IMR-90 (cell line): ENCODE results near the gene CGB7. TPM values are rescaled to one million over a fixed set of nuclear protein-coding genes. Genes with fewer than 3 reads are reported as not detected.

Source experiments
- ATAC-seq: fragments of 200-7000 bp; cut with Tn5 transposase; 2 replicates; pipeline ENCODE4 v1.9.1; 2020; ENCODE audit warnings: low read depth, mild to moderate bottlenecking, moderate library complexity
- BruUV-seq: library from RNA; stranded (reverse); fragments of 400-500 nt; replicated peaks from 2 replicates; lab custom pipeline; 2021; lab: Mats Ljungman, UMichigan
- CTCF ChIA-PET: fragments of 300-600 bp; formaldehyde crosslinking; extraction: SDS; loops from one replicate; lab custom pipeline; 2021; ENCODE audit warnings: antibody characterized with exemption; lab: Yijun Ruan, JAX
- POLR2A ChIA-PET: fragments of 300-600 bp; sonication (Branson Sonifier 250); formaldehyde crosslinking; loops from one replicate; lab custom pipeline; 2022; ENCODE audit warnings: antibody characterized with exemption; ENCODE audit not compliant: unreplicated experiment; lab: Charles Lee
- DNase-seq: peaks from one replicate; pipeline ENCODE4 v3.0.0; 2013
- H2AFZ ChIP-seq: replicated peaks from 2 replicates; pipeline ENCODE3; 2013; ENCODE audit warnings: low read length, mild to moderate bottlenecking; ENCODE audit not compliant: poor library complexity
- H2AK5ac ChIP-seq: 2 replicates; pipeline ENCODE4 v1.6.1; 2013; ENCODE audit warnings: low read depth, low read length, inconsistent platforms
- H2AK9ac ChIP-seq: replicated peaks from 2 replicates; pipeline ENCODE3; 2013; ENCODE audit warnings: mild to moderate bottlenecking, low read depth, low read length, moderate library complexity; ENCODE audit not compliant: poor library complexity
- H2BK120ac ChIP-seq: 2 replicates; pipeline ENCODE4 v1.6.1; 2013; ENCODE audit warnings: low read depth, low read length, inconsistent platforms
- H2BK15ac ChIP-seq: 3 replicates; pipeline ENCODE4 v1.6.1; 2013; ENCODE audit warnings: low read depth, low read length, inconsistent platforms
- H2BK20ac ChIP-seq: 2 replicates; pipeline ENCODE4 v1.6.1; 2013; ENCODE audit warnings: low read depth, mild to moderate bottlenecking, inconsistent platforms, low read length, moderate library complexity
- H2BK5ac ChIP-seq: 2 replicates; pipeline ENCODE4 v1.6.1; 2013; ENCODE audit warnings: mild to moderate bottlenecking, low read depth, low read length, inconsistent platforms; ENCODE audit not compliant: poor library complexity, severe bottlenecking
- H3K14ac ChIP-seq: replicated peaks from 2 replicates; pipeline ENCODE4 v1.6.1; 2013; ENCODE audit warnings: low read depth, low read length, inconsistent platforms
- H3K18ac ChIP-seq: 2 replicates; pipeline ENCODE4 v1.6.1; 2013; ENCODE audit warnings: low read depth, low read length, control low read depth
- H3K23ac ChIP-seq: 2 replicates; pipeline ENCODE4 v1.6.1; 2013; ENCODE audit warnings: low read depth, low read length, inconsistent platforms
- H3K27ac ChIP-seq: 2 replicates; pipeline ENCODE4 v1.5.1; 2013; ENCODE audit warnings: mild to moderate bottlenecking, control low read depth, low read length; ENCODE audit not compliant: insufficient read depth
- H3K27me3 ChIP-seq: 2 replicates; pipeline ENCODE4 v1.6.1; 2013; ENCODE audit warnings: low read length; ENCODE audit not compliant: control insufficient read depth, insufficient read depth
- H3K36me3 ChIP-seq: 2 replicates; pipeline ENCODE4 v1.6.1; 2013; ENCODE audit warnings: low read length, mixed read lengths; ENCODE audit not compliant: control insufficient read depth, insufficient read depth
- H3K4ac ChIP-seq: 2 replicates; pipeline ENCODE4 v1.6.1; 2013; ENCODE audit warnings: low read depth, low read length, inconsistent platforms
- H3K4me1 ChIP-seq: 2 replicates; pipeline ENCODE4 v1.6.1; 2013; ENCODE audit warnings: low read length, mixed read lengths; ENCODE audit not compliant: control insufficient read depth, insufficient read depth
- H3K4me2 ChIP-seq: 2 replicates; pipeline ENCODE4 v1.6.1; 2013; ENCODE audit warnings: low read depth, mild to moderate bottlenecking, control low read depth, low read length, moderate library complexity
- H3K4me3 ChIP-seq: 2 replicates; pipeline ENCODE4 v1.5.1; 2013; ENCODE audit warnings: low read depth, mild to moderate bottlenecking, control low read depth, low read length, moderate library complexity; ENCODE audit not compliant: insufficient read depth
- H3K56ac ChIP-seq: 2 replicates; pipeline ENCODE4 v1.6.1; 2013; ENCODE audit warnings: low read length, inconsistent platforms; ENCODE audit not compliant: insufficient read depth; ENCODE audit errors: extremely low read depth
- H3K79me1 ChIP-seq, 2 experiments: 2 replicates each; pipeline ENCODE4 v1.6.1; 2013; ENCODE audit warnings: low read length in 2 of 2, inconsistent platforms in 1 of 2, low read depth in 1 of 2
- H3K9ac ChIP-seq: 2 replicates; pipeline ENCODE4 v1.6.1; 2013; ENCODE audit warnings: low read depth, low read length, control low read depth
- H3K9me1 ChIP-seq: 2 replicates; pipeline ENCODE4 v1.6.1; 2013; ENCODE audit warnings: low read length, inconsistent platforms; ENCODE audit not compliant: insufficient read depth
- H3K9me3 ChIP-seq: 2 replicates; pipeline ENCODE4 v1.6.1; 2013; ENCODE audit warnings: low read length; ENCODE audit not compliant: control insufficient read depth, insufficient read depth
- H4K20me1 ChIP-seq: 2 replicates; pipeline ENCODE4 v1.6.1; 2013; ENCODE audit warnings: low read length, inconsistent platforms; ENCODE audit not compliant: insufficient read depth
- H4K5ac ChIP-seq: 2 replicates; pipeline ENCODE4 v1.6.1; 2013; ENCODE audit warnings: mild to moderate bottlenecking, low read depth, low read length, control low read depth
- H4K8ac ChIP-seq, 2 experiments: 2 replicates each; pipeline ENCODE4 v1.6.1; 2013; ENCODE audit warnings: low read depth in 2 of 2, low read length in 2 of 2, control low read depth in 1 of 2, inconsistent platforms in 1 of 2
- H4K91ac ChIP-seq: 2 replicates; pipeline ENCODE4 v1.6.1; 2013; ENCODE audit warnings: low read depth, low read length, inconsistent platforms; ENCODE audit not compliant: insufficient read depth
- BHLHE40 ChIP-seq: fragments of 150-350 bp; IDR thresholded peaks from 2 replicates; pipeline ENCODE4 v1.6.1; 2016; ENCODE audit warnings: mild to moderate bottlenecking, low read depth, low read length
- ELK1 ChIP-seq: fragments of 150-350 bp; IDR thresholded peaks from 2 replicates; pipeline ENCODE4 v1.6.1; 2016; ENCODE audit warnings: low read depth, mild to moderate bottlenecking, low read length, moderate library complexity, borderline replicate concordance
- WGBS, 2 experiments: methylation state at CpG; one replicate each; pipeline versions ENCODE4 v1.1.5 to v1.1.7; 2013; ENCODE audit warnings: missing lambda C conversion rate in 2 of 2; ENCODE audit not compliant: insufficient read length in 1 of 2; ENCODE audit errors: extremely low coverage in 2 of 2; 5-methylcytosine and 5-hydroxymethylcytosine counted together
- dilution Hi-C: fragments of 300-500 bp; cut with HindIII; formaldehyde crosslinking; loops from one replicate; pipeline ENCODE4 v1.14.3; 2018; ENCODE audit warnings: low sequenced_read_pairs; ENCODE audit not compliant: unreplicated experiment
- in situ Hi-C: fragments of 300-500 bp; cut with MboI; formaldehyde crosslinking; loops from 3 replicates; pipeline ENCODE4 v1.14.3; 2019; ENCODE audit warnings: low sequenced_read_pairs, inconsistent platforms, mixed read lengths
- intact Hi-C: fragments of 100-400 bp; cut with micrococcal nuclease; formaldehyde crosslinking; loops from 2 replicates; pipeline ENCODE4 v1.10.0; 2022
- polyA plus RNA-seq, 3 experiments: library from polyadenylated mRNA; depleted of rRNA; stranded (reverse); fragments of >200 nt; gene quantifications; 2 replicates each; pipeline ENCODE4 v1.2.3, GENCODE V29; 2012; ENCODE audit warnings: low replicate concordance in 1 of 3
- total RNA-seq: library from RNA; depleted of rRNA; stranded (reverse); fragments of >200 nt; gene quantifications from 2 replicates; pipeline ENCODE4 v1.2.3, GENCODE V29; 2012

The CGB7 gene
- total and polyA plus RNA-seq, 2 of the 4 experiments (the other 2 are of a cell fraction): 1.7 TPM; not detected in 1

- H4K20me1 ChIP-seq: no peaks in the 10 kb centered on the region
- H3K9me1 ChIP-seq: no peaks in the 10 kb centered on the region
- H2BK5ac ChIP-seq: no peak within 1 kb of the TSS
- ChIA-PET POLR2A (no interaction called here), CTCF (interaction anchor here (1.3 kb wide), 1 partner anchor 10 kb away, joined by 3 read pairs; no protein-coding TSS in a partner anchor)
- peaks cover 2% of the 10 kb centered on the region; the same call in 1 of the 2 replicates for H3K4me1 ChIP-seq
- peaks cover 7% of the 10 kb centered on the region; the same call in 1 of the 2 replicates for H3K9me3 ChIP-seq
- no peak within 1 kb of the TSS for H3K4ac ChIP-seq
- peak within 1 kb of the TSS; percentile 55 for H2AK9ac ChIP-seq
- H3K18ac ChIP-seq: no peak within 1 kb of the TSS
- peak within 1 kb of the TSS; percentile 19 for H3K4me3 ChIP-seq
- TF ChIP-seq ELK1 (no peak), BHLHE40 (0 out of 2 replicates have a peak, but pooled peaks have one; percentile 2)
- no TSS peak for BruUV-seq
- intact Hi-C loops (no loop called here), dilution Hi-C loops (no loop called here), in situ Hi-C loops (no loop called here)
- ATAC-seq (peak; percentile 81), DNase-seq (no peak)
- H3K9ac ChIP-seq: no peak within 1 kb of the TSS
- H2AFZ ChIP-seq: peak within 1 kb of the TSS; percentile 67
- no peak within 1 kb of the TSS for H4K8ac ChIP-seq
- no peak within 1 kb of the TSS for H3K56ac ChIP-seq
- H2BK15ac ChIP-seq: no peak within 1 kb of the TSS
- H4K91ac ChIP-seq: no peak within 1 kb of the TSS
- no peak within 1 kb of the TSS for H2AK5ac ChIP-seq
- H3K27me3 ChIP-seq: peaks cover 41% of the 10 kb centered on the region
- H3K36me3 ChIP-seq: no peaks in the 10 kb centered on the region
- no peak within 1 kb of the TSS for H2BK20ac ChIP-seq
- H3K14ac ChIP-seq: no peak within 1 kb of the TSS; the same call in 1 of the 2 replicates
- WGBS, 2 experiments: 5% methylated on average over 20 of the region's 53 CpGs; no CpG with 5 or more reads in 1 of the 2 experiments
- no peak within 1 kb of the TSS for H2BK120ac ChIP-seq
- no peak within 1 kb of the TSS for H4K5ac ChIP-seq
- H3K79me1 ChIP-seq: no peaks in the 10 kb centered on the region; a peak in 1 of 4 replicates
- no peak within 1 kb of the TSS for H3K27ac ChIP-seq
- peak within 1 kb of the TSS; percentile 52 for H3K4me2 ChIP-seq
- H3K23ac ChIP-seq: peak within 1 kb of the TSS; percentile 38; the same call in 1 of the 2 replicates
Observed at GRCh38 chr19:49064768-49065611, 7.4 kb upstream of the CGB7 start, which contains the start of gene NTF4. Gene NTF4 (minus strand): TSS chr19:49064818. CDS start chr19:49061997, 2,821 bp downstream.
